HepG2 (cell line): ENCODE data around the gene INKA2. TPM values are rescaled to one million over a fixed set of nuclear protein-coding genes. Genes with fewer than 3 reads are reported as not detected.

Experiments used
- ATAC-seq: fragments of 200-7000 bp; cut with Tn5 transposase; 3 replicates; pipeline ENCODE4 v1.9.1; 2020; ENCODE audit warnings: mild to moderate bottlenecking, moderate library complexity
- BruUV-seq: library from RNA; stranded (reverse); fragments of 400-500 nt; replicated peaks from 2 replicates; lab custom pipeline; 2021; lab: Mats Ljungman, UMichigan
- CTCF ChIA-PET: fragments of 300-600 bp; formaldehyde crosslinking; extraction: SDS; loops from one replicate; lab custom pipeline; 2021; ENCODE audit warnings: low total read pairs, inconsistent platforms, low intra/inter-chr PET ratio; lab: Yijun Ruan, JAX
- POLR2A ChIA-PET: fragments of 350-600 bp; sonication (Branson Sonifier 250); formaldehyde crosslinking; loops from one replicate; lab custom pipeline; 2020; ENCODE audit warnings: antibody characterized with exemption, inconsistent platforms; lab: Yijun Ruan, JAX
- DNase-seq: peaks from one replicate; pipeline ENCODE4 v3.0.0-alpha.2; 2015; ENCODE audit warnings: low spot score
- FAIRE-seq: peaks from 3 replicates; lab custom pipeline; 2011; peaks lifted over from hg19 to GRCh38; lab: Jason Lieb, UNC
- H2AFZ ChIP-seq: one replicate; pipeline ENCODE4 v1.6.1; 2011; ENCODE audit warnings: low read length, inconsistent platforms
- H3K27ac ChIP-seq: fragments of 300-600 bp; 3 replicates; pipeline ENCODE4 v1.8.0; 2011; ENCODE audit warnings: mixed run types, mild to moderate bottlenecking, mixed read lengths, low read length, inconsistent platforms; ENCODE audit not compliant: insufficient read depth; ENCODE audit errors: extremely low read length
- H3K27me3 ChIP-seq, 2 experiments: fragments of 200-600 bp in 1 of 2; 2 replicates in 1 of 2; 3 replicates in 1 of 2; pipeline versions ENCODE4 v1.6.0 to v1.8.0; 2011; ENCODE audit warnings: low read length in 2 of 2, mild to moderate bottlenecking in 2 of 2, moderate library complexity in 2 of 2, inconsistent platforms in 1 of 2; ENCODE audit not compliant: insufficient read depth in 2 of 2, control insufficient read depth in 1 of 2
- H3K36me3 ChIP-seq, 2 experiments: fragments of 200-600 bp in 1 of 2; replicated peaks in 1 of 2; 2 replicates in 1 of 2; 3 replicates in 1 of 2; pipeline versions ENCODE4 v1.5.1 to v1.8.0; 2011; ENCODE audit warnings: low read length in 2 of 2, inconsistent platforms in 1 of 2; ENCODE audit not compliant: insufficient read depth in 2 of 2, control insufficient read depth in 1 of 2
- H3K4me1 ChIP-seq: 2 replicates; pipeline ENCODE4 v1.5.1; 2012; ENCODE audit warnings: low read length, inconsistent platforms; ENCODE audit not compliant: insufficient read depth
- H3K4me2 ChIP-seq: 2 replicates; pipeline ENCODE4 v1.6.0; 2011; ENCODE audit warnings: low read depth, low read length, inconsistent platforms
- H3K4me3 ChIP-seq, 3 experiments: fragments of 200-600 bp in 1 of 3; sonication (generic), shearing (Covaris generic) in 1 of 3; replicated peaks in 1 of 3; 2 replicates each; pipeline ENCODE4 v1.5.1; 2011 to 2016; ENCODE audit warnings: low read length in 3 of 3, inconsistent platforms in 2 of 3, low read depth in 2 of 3, mild to moderate bottlenecking in 2 of 3, control low read depth in 1 of 3, mixed read lengths in 1 of 3; ENCODE audit not compliant: insufficient read depth in 1 of 3
- H3K79me2 ChIP-seq: one replicate; pipeline ENCODE4 v1.6.1; 2011; ENCODE audit warnings: low read length, inconsistent platforms; ENCODE audit not compliant: insufficient read depth
- H3K9ac ChIP-seq: 2 replicates; pipeline ENCODE4 v1.6.0; 2011; ENCODE audit warnings: mild to moderate bottlenecking, low read depth, low read length, inconsistent platforms; ENCODE audit not compliant: insufficient read depth
- H3K9me3 ChIP-seq: 2 replicates; pipeline ENCODE4 v1.5.1; 2012; ENCODE audit warnings: mild to moderate bottlenecking, low read length
- H4K20me1 ChIP-seq: 2 replicates; pipeline ENCODE4 v1.6.0; 2011; ENCODE audit warnings: inconsistent platforms, mild to moderate bottlenecking, low read length, moderate library complexity; ENCODE audit not compliant: insufficient read depth
- ATF7 ChIP-seq, 2 experiments: fragments of 450-650 bp in 1 of 2; sonication (generic) in 1 of 2; formaldehyde crosslinking in 1 of 2; IDR thresholded peaks; 2 replicates each; pipeline versions ENCODE4 v1.4.0 to v1.6.1; 2016 to 2020; ENCODE audit warnings: antibody characterized with exemption in 1 of 2, mild to moderate bottlenecking in 1 of 2, missing genetic modification reagents in 1 of 2
- BORCS8-MEF2B ChIP-seq: sonication (generic); formaldehyde crosslinking; IDR thresholded peaks from 2 replicates; pipeline ENCODE4 v1.8.0; 2022; ENCODE audit warnings: mild to moderate bottlenecking, missing genetic modification reagents
- KLF15 ChIP-seq: sonication (generic); formaldehyde crosslinking; IDR thresholded peaks from 2 replicates; pipeline ENCODE4 v1.8.1; 2023; ENCODE audit warnings: borderline replicate concordance, mild to moderate bottlenecking, inconsistent platforms, missing genetic modification reagents, mixed read lengths
- MEIS2 ChIP-seq: sonication (generic); formaldehyde crosslinking; IDR thresholded peaks from 2 replicates; pipeline ENCODE4 v1.9.0; 2021; ENCODE audit warnings: mild to moderate bottlenecking, missing genetic modification reagents
- NFKB2 ChIP-seq: sonication (generic); formaldehyde crosslinking; IDR thresholded peaks from 2 replicates; pipeline ENCODE4 v1.4.0; 2020; ENCODE audit warnings: missing genetic modification reagents, borderline replicate concordance
- POLR2G ChIP-seq: fragments of 200-400 bp; formaldehyde crosslinking; IDR thresholded peaks from 2 replicates; pipeline ENCODE4 v1.6.1; 2018; ENCODE audit warnings: mild to moderate bottlenecking, low read depth, low read length, moderate library complexity
- RXRB ChIP-seq: IDR thresholded peaks from 2 replicates; pipeline ENCODE4 v1.6.1; 2016; ENCODE audit warnings: borderline replicate concordance, missing genetic modification reagents, missing compliant biosample characterization
- SOX13 ChIP-seq, 3 experiments: fragments of 450-650 bp in 1 of 3; sonication (generic) in 1 of 3; formaldehyde crosslinking in 1 of 3; IDR thresholded peaks in 2 of 3; conservative IDR thresholded peaks in 1 of 3; 2 replicates each; pipeline versions ENCODE4 v1.5.0 to v1.6.1; 2016 to 2020; ENCODE audit warnings: antibody characterized with exemption in 1 of 3, mild to moderate bottlenecking in 1 of 3, missing compliant biosample characterization in 1 of 3, missing genetic modification reagents in 1 of 3, moderate library complexity in 1 of 3
- SRY ChIP-seq: sonication (generic); formaldehyde crosslinking; IDR thresholded peaks from 2 replicates; pipeline ENCODE4 v1.8.0; 2022; ENCODE audit warnings: mild to moderate bottlenecking, missing genetic modification reagents
- TAF1 ChIP-seq: sonication (generic); formaldehyde crosslinking; IDR thresholded peaks from 2 replicates; pipeline ENCODE4 v1.4.0; 2020; ENCODE audit warnings: missing genetic modification reagents
- TCF12 ChIP-seq, 2 experiments: fragments of 450-650 bp in 1 of 2; sonication (generic) in 1 of 2; formaldehyde crosslinking in 1 of 2; IDR thresholded peaks; 2 replicates each; pipeline versions ENCODE4 v1.6.1 to v1.8.0; 2017 to 2022; ENCODE audit warnings: antibody characterized with exemption in 1 of 2, mild to moderate bottlenecking in 1 of 2, missing genetic modification reagents in 1 of 2, moderate library complexity in 1 of 2
- U2AF2 ChIP-seq: fragments of 200-400 bp; formaldehyde crosslinking; IDR thresholded peaks from 2 replicates; pipeline ENCODE4 v1.6.1; 2017; ENCODE audit warnings: low read depth, mild to moderate bottlenecking, low read length
- ZNF3 ChIP-seq: IDR thresholded peaks from 2 replicates; pipeline ENCODE4 v1.7.0; 2017; ENCODE audit warnings: inconsistent platforms
- ZNF430 ChIP-seq: sonication (generic); formaldehyde crosslinking; IDR thresholded peaks from 2 replicates; pipeline ENCODE4 v1.9.0; 2021; ENCODE audit warnings: mild to moderate bottlenecking, missing genetic modification reagents
- ZNF432 ChIP-seq: sonication (generic); formaldehyde crosslinking; IDR thresholded peaks from 2 replicates; pipeline ENCODE4 v1.5.0; 2020; ENCODE audit warnings: missing genetic modification reagents, mild to moderate bottlenecking, borderline replicate concordance
- WGBS: methylation state at CpG from one replicate; pipeline ENCODE4 v1.1.6; 2017; ENCODE audit warnings: low lambda C conversion rate; 5-methylcytosine and 5-hydroxymethylcytosine counted together
- in situ Hi-C: cut with HindIII; loops from 2 replicates; pipeline ENCODE4 v1.10.0; 2017; ENCODE audit warnings: low pct_unique_long_range_greater_than_20kb; ENCODE audit not compliant: extremely low pct_ligation_motif_present
- intact Hi-C: fragments of 100-400 bp; cut with micrococcal nuclease; formaldehyde crosslinking; loops from one replicate; pipeline ENCODE4 v1.10.0; 2022; ENCODE audit not compliant: unreplicated experiment
- polyA plus RNA-seq, 8 experiments: library from polyadenylated mRNA; depleted of rRNA in 3 of 8; stranded (reverse) in 7 of 8; unstranded in 1 of 8; fragments of >200 nt; fragmentation: Illumina TruSeq in 4 of 8; extraction: Trizol in 4 of 8; gene quantifications; 2 replicates each; pipeline versions ENCODE4 v1.2.1 to v1.2.3, GENCODE V29; 2011 to 2016; ENCODE audit warnings: low read depth in 4 of 8, missing spikeins in 1 of 8, mixed read lengths in 1 of 8; ENCODE audit not compliant: insufficient read depth in 1 of 8
- total RNA-seq, 5 experiments: library from RNA; depleted of rRNA; stranded (reverse); fragments of >200 nt; fragmentation: Illumina TruSeq; extraction: Trizol; gene quantifications; 2 replicates each; pipeline ENCODE4 v1.2.3, GENCODE V29; 2016; ENCODE audit warnings: low read depth in 1 of 5
- TF ChIP-seq, protein P1 (sequence below): sonication (generic); formaldehyde crosslinking; IDR thresholded peaks from 2 replicates; pipeline ENCODE4 v1.4.0; 2020; ENCODE audit warnings: missing genetic modification reagents
- TF ChIP-seq, protein P2 (sequence below): sonication (generic); formaldehyde crosslinking; IDR thresholded peaks from 2 replicates; pipeline ENCODE4 v1.5.1; 2020; ENCODE audit warnings: mild to moderate bottlenecking, missing genetic modification reagents

The INKA2 gene
- total and polyA plus RNA-seq, 2 of the 13 experiments (the other 11 are each of a cell fraction or from before 2014, with no cell fraction given), result 2.6 to 4.6 TPM

GRCh38 chr1:111719674-111720132 is 19.5 kb downstream of the INKA2 start:
- WGBS, result 80% methylated on average over 4 of the region's 4 CpGs
- Histone ChIP-seq H2AFZ (no peak overlapping the region), H3K27ac (no peak overlapping the region), H3K27me3 (no peaks in the 10 kb centered on the region), H3K4me2 (no peak overlapping the region), H3K9ac (no peak overlapping the region), H3K4me1 (peaks cover 44% of the 10 kb centered on the region), H3K79me2 (no peaks in the 10 kb centered on the region), H3K4me3 (no peak overlapping the region), H3K9me3 (no peaks in the 10 kb centered on the region), H4K20me1 (no peaks in the 10 kb centered on the region), H3K36me3 (no peaks in the 10 kb centered on the region)
- BruUV-seq, result no TSS peak
- in situ Hi-C loops (loop anchor here (5.0 kb wide), 1 partner anchor 38 kb away; the partner anchor contains the start of gene DDX20), intact Hi-C loops (no loop called here)
- CTCF ChIA-PET, result no interaction called here
- no peak for TF ChIP-seq ZNF432 (CRISPR knock-in tag)
- TF ChIP-seq ZNF3 (CRISPR knock-in tag), result no peak
- no peak for TF ChIP-seq TCF12 (IDR thresholded peaks at IDR 0.05)
- TF ChIP-seq TCF12 (CRISPR knock-in tag; IDR thresholded peaks at IDR 0.05), result no peak
- no peak for TF ChIP-seq ZNF430 (CRISPR knock-in tag)
- TF ChIP-seq POLR2G, result no peak
- TF ChIP-seq NFKB2 (CRISPR knock-in tag), result no peak
- TF ChIP-seq, protein P1, sequence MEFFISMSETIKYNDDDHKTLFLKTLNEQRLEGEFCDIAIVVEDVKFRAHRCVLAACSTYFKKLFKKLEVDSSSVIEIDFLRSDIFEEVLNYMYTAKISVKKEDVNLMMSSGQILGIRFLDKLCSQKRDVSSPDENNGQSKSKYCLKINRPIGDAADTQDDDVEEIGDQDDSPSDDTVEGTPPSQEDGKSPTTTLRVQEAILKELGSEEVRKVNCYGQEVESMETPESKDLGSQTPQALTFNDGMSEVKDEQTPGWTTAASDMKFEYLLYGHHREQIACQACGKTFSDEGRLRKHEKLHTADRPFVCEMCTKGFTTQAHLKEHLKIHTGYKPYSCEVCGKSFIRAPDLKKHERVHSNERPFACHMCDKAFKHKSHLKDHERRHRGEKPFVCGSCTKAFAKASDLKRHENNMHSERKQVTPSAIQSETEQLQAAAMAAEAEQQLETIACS (CRISPR knock-in tag), result no peak
- TF ChIP-seq, protein P2, sequence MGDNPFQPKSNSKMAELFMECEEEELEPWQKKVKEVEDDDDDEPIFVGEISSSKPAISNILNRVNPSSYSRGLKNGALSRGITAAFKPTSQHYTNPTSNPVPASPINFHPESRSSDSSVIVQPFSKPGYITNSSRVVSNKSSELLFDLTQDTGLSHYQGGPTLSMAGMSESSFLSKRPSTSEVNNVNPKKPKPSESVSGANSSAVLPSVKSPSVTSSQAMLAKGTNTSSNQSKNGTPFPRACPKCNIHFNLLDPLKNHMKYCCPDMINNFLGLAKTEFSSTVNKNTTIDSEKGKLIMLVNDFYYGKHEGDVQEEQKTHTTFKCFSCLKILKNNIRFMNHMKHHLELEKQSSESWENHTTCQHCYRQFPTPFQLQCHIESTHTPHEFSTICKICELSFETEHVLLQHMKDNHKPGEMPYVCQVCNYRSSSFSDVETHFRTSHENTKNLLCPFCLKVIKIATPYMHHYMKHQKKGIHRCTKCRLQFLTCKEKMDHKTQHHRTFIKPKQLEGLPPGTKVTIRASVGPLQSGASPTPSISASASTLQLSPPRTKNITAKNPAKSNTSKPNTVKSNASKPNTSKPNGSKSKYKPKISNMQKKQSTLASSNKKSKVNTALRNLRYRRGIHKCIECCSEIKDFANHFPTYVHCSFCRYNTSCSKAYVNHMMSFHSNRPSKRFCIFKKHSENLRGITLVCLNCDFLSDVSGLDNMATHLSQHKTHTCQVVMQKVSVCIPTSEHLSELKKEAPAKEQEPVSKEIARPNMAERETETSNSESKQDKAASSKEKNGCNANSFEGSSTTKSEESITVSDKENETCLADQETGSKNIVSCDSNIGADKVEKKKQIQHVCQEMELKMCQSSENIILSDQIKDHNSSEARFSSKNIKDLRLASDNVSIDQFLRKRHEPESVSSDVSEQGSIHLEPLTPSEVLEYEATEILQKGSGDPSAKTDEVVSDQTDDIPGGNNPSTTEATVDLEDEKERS (CRISPR knock-in tag), result no peak
- no peak for TF ChIP-seq ATF7 (IDR thresholded peaks at IDR 0.05)
- no peak for TF ChIP-seq ATF7 (CRISPR knock-in tag; IDR thresholded peaks at IDR 0.05)
- no peak for TF ChIP-seq TAF1 (CRISPR knock-in tag)
- TF ChIP-seq BORCS8-MEF2B (CRISPR knock-in tag), result no peak
- TF ChIP-seq RXRB (CRISPR knock-in tag), result no peak
- TF ChIP-seq SRY (CRISPR knock-in tag), result no peak
- TF ChIP-seq U2AF2, result no peak
- TF ChIP-seq SOX13 (IDR thresholded peaks at IDR 0.05), result no peak
- TF ChIP-seq SOX13 (CRISPR knock-in tag; conservative IDR thresholded peaks at IDR 0.05 in 1 of 2, IDR thresholded peaks at IDR 0.05 in 1 of 2), result no peak
- no peak for TF ChIP-seq MEIS2
- no peak for TF ChIP-seq KLF15 (CRISPR knock-in tag)
- ATAC-seq (no peak), FAIRE-seq (no peak), DNase-seq (no peak)
- POLR2A ChIA-PET, result no interaction called here
